RPMI8226 (cell line): ENCODE results near the gene LAMB2.
A peak's percentile ranks its signal among the peaks of the same experiment; 100 is the strongest.

ENCODE experiments used
- DNase-seq: peaks from one replicate; pipeline ENCODE4 v3.0.0-alpha.2; 2015

The LAMB2 gene

DNA sequence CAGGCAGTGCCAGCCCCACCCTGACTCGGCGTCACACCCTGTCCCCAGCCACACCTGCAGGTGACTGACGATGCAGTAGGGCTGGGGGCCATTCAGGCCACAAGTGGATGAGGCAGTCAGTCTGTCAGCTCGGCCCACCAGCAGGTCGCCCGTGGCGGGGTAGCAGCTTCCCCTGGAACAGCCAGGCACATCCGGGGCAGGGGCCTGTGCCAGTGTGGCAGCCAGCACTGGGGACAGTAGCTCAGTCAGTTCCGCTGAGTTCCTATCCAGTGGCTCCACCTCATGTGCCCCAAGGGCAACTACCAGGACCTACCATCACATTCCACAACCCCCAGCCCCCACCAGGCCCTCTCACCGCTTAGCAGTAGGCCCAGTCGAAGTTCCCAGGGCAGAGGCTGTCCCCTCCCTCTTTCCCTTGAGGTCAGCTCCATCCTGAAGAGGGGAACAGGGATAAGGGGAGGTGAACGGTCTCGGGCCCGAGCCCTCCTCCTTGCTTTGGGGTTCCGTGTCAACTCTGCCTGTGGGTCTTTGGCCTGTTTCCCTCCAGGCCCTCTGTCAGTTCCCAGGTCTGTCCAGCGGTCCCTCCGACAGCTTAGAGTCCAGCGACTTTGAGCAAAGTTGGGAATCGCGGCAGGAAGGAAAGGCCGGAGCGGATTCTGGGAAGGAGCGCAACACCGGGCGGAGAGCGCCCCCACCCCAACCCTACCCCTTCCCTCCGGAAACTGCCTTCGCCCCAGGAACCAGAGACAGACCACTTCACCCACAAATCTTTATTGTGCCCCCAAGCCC is at the start of gene LAMB2:
TSS of gene LAMB2 (minus strand) at position 614 of the 789 bp plus-strand sequence. CDS start at position 431, 183 bp downstream.
- no peak for DNase-seq

DNA sequence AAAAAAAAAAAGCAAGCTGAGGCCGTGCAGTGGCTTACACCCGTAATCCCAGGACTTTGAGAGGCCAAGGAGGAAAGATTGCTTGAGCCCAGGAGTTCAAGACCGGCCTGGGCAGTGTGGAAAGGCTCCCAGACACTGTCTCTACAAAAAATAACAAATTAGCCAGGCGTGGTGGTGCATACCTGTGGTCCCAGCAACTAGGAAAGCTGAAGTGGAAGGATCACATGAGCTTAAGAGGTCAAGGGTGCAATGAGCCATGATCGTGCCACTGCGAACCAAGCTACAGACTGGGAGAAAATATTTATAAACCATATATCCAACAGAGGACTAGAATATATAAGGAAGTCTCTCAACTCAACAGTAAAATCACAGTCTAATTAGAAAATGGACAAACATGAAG is 48.5 kb upstream of the LAMB2 start:
- DNase-seq, result no peak

DNA sequence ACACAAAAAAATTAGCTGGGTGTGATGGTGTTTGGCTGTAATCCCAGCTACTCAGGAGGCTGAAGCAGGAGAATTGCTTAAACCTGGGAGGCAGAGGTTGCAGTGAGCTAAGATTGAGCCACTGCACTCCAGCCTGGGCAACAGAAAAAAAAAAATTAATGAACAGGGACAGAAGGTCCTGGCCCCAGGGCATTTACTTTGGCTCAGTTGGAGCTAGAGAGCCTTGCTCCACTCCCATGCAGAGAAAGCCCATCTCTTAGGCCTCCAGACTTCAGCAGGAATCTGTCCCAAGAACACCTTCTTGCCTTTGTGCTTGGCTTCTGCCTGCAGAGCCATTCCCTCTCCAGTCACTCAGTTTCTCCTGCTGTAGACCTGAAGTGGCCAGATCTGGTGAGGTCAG is 47.3 kb upstream of the LAMB2 start:
- DNase-seq, result no peak

DNA sequence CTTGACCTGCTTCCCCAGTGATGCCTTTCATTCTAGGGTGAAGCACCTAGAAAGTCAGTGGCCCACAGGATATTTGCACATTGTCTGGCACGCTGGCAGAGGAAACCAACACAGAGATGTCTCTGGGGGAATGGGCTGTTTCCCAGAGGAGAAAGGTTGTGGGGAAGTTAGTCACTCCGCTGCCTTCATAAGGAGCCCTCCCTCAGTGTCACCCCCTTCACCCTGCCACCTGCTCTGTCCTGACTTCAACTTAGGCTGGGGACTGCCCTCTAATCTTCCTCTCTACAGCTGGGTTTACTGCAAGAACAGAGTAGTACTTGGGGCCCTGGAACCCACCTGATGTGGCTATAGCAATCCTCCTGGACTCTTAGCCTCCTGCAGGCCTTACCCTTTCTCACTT is 44.2 kb upstream of the LAMB2 start:
- DNase-seq, result no peak

DNA sequence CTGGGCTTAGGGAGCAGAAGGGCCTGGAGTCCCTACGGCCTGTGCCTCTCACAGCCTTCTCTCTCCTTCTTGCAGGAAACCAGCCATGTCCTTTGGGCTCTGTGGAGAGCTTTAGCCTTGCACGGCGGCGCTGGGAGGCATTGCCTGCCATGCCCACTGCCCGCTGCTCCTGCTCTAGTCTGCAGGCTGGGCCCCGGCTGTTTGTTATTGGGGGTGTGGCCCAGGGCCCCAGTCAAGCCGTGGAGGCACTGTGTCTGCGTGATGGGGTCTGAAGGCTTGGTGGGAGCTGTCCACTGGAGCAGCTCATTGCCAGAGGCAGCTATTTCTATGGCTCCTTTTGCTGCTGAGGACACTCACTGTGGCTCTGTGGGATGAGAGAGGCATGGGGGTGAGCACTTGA is 42.7 kb upstream of the LAMB2 start:
- no peak for DNase-seq

DNA sequence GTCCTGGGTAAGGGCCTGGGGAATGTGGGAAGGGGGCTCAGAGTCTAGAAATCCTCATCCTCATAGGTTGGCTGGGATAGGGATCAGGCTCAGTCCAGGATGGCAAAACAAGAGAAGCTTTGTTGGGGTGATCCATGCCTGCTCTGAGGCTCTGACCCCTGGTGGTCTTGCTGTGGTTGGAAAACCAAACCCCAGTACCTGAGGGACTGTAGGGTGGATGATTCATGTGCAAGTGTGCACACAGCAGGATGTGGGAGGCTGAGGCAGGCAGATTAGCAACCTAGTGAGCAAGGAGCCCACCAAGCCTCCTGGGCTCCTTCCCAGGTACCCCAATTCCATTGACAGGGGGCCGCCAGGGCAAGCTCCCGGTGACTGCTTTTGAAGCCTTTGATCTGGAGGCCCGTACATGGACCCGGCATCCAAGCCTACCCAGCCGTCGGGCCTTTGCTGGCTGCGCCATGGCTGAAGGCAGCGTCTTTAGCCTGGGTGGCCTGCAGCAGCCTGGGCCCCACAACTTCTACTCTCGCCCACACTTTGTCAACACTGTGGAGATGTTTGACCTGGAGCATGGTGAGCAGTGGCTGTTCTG is 41.6 kb upstream of the LAMB2 start:
- no peak for DNase-seq

DNA sequence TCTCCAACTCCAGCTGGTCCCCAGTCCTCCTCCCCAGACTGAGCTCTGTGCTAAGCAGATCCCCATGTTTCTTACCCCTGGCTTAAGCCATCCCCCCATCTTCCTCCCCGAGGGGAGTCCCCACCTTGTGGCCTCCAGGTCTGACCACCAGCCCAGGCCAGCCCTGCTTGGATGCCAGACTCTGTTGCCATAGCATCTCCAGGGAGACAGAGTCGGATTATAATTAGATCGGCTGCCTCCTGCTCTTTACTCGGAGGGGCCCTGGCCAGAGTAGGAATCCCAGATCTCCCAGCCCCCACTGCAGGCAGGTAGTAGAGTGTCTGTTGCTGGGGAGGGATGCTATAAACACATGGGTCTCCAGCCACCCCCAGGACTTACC is 40.9 kb upstream of the LAMB2 start:
- no peak for DNase-seq

DNA sequence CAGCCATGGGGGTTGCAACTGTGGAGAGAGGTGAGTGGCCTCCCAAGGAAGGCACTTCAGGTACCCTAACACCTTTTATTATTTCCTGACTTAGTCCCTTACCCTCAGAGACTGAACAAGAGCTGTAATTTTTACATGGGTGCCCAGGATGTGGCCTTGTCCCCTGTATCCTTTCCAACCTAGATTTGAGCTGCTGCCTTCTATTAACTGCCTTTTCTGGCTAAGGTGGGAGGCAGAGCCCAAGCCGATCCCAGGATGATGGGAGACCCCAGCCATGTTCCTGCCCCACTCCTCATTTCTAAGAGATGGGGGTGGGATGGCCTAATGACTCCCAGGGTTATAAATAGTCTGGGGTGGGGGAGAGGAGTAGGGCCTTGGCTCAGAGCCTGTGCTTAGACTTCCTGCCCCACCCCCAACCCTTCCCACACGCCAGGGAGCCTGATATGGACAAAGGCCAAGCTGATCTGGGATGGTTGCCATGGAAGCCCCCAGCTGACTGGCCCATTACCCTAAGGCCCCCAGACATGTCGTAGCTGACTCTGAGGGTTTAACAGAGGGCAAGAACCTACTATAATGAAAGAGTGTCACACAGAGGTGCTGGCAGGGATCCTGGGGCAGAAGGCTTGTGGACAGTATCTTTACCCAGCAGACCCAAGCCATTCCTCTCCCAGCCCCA is 40.4 kb upstream of the LAMB2 start:
- no peak for DNase-seq

DNA sequence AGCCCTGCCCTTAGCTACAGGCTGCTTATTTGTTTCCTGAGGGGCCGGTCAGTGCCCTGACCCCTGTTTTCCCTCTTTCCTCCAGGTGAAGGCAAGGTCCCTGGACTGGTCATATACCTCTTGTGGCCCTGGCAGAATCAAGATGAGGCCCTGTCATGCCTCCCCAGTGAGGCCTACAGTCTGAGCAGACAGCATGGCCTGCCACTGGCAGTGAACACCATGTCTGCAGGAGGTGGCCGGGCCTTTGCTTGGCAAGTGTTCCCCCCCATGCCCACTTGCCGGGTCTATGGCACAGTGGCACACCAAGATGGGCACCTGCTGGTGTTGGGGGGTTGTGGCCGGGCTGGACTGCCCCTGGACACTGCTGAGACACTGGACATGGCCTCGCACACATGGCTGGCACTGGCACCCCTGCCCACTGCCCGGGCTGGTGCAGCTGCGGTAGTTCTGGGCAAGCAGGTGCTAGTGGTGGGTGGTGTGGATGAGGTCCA is 39.7 kb upstream of the LAMB2 start:
- DNase-seq, result no peak

DNA sequence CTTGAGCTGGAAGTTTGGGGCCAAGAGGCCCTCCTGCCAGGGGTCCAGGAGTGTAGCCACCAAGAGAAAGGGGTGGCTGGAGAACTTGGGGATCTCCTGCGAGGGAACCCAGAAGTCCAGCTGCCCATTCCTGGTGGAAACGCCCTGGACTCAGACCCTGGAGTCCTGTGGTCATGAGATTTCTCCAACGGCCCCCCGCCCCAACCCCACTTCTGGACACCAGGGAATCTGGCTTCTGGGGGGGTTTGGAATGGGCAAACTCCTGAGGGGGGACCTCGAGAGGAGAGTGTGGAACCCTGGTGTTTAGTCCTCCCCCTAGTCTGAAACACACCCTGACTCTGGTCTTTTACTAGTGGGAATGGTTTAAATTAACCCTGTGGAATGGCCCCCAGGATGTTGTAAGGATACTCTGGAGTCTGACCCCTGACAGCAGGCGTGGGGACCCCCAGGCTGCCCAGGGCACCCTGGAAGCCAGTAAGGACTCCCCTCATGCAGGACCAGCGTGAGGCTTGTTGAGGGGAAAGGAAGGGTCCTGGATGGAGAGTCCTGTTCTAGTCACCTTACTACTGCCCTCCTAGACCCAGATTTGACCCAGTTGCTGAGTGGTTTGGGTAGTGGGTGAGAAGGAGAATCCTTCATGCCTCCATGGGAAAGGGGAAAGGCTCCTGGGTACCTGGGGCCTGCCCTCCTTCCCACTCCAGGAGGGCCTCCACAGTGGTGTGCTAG is 39.1 kb upstream of the LAMB2 start:
- DNase-seq, result no peak

DNA sequence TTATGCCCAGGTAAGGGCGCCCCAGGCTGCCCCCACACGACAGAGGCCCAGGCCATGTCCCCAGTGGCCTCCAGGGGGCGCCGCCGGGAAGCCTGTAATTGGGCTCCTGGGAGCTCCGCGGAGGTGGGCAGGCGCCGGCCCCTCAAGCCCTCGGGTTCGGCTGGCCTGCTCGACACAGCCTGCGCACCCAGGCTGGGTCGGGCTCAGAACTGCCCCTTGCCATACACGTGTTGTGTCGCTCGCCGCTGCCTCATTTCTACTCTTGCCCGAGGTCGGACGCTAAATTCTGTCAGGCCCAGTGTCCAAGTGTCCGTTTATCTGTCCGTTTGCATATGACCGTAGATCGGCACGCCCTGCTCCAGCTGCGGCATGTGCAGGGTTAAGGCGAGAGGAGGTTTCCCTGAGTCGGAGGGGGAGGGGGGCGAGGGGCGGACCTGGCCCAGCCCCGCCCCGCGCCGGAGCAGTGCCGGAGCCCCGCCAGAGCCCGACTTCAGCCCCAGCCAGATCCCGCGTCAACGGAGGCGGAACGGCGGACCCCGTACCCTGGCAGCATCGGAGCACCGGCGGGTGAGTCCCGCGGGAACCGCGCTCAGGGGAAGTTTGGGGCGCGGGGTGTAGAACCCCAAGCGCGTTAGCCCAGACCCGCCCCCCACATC is 38.4 kb upstream of the LAMB2 start, which contains the start of gene KLHDC8B:
TSS of gene KLHDC8B (plus strand) at position 480 of the 656 bp plus-strand sequence. CDS start 1,172 bp downstream, outside the sequence.
- peak; percentile 82 for DNase-seq

DNA sequence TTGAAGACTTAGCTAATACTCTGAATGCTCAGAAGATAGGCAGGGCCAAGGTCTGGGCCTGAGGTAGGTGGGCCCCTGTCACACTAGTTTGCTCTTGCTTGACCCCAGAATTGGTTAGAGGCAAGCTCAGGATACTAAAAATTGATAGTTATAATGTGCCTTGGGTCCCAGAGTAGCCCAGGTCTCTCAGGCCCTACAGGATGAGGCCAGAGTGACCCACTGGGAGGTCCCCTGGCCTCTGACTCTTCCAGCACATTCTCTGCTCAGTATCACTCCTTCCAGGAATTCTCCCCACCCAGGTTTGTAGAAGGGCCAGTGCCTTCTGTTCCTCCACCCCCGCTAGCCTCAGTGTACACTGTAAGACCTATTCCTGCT is 37.9 kb upstream of the LAMB2 start:
- DNase-seq, result no peak

DNA sequence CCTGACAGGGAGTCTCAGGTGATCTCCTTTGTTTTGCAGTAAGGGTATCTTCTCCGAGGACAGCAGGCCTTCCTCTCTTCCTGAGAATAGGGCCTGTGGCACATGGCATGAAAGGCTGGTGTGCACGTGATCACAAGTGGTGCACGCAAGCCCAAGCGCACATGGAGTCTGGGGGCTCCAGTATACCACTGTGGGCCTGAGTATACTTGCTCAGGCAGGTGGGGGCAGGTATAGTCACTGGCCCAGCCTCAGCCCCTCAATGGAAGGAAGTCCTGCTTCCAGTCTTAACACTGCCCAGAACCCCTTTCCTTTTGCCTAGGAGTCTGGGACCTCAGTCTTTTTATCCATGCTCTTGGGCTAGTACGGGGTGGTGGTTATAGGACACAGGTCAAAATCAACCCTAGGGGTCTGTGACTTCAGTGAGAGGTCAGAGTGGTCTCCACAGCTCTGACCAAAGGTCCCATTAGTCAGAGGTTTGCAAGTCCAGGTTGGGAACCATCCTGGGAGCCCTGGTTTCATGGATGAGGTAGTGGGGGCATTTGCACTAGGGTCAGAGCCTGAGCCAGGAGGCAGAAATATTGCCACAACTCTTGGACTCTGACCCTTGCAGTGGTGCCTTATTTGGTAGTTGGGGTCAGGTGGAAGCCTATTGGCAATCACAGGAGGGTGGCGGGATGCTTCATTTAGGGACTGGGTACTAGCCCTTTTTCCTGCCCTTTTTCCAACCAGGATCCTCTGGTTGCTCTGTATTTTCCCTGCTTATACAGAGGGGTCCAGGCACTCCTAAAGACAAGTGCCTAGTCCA is 34.1 kb upstream of the LAMB2 start:
- no peak for DNase-seq

DNA sequence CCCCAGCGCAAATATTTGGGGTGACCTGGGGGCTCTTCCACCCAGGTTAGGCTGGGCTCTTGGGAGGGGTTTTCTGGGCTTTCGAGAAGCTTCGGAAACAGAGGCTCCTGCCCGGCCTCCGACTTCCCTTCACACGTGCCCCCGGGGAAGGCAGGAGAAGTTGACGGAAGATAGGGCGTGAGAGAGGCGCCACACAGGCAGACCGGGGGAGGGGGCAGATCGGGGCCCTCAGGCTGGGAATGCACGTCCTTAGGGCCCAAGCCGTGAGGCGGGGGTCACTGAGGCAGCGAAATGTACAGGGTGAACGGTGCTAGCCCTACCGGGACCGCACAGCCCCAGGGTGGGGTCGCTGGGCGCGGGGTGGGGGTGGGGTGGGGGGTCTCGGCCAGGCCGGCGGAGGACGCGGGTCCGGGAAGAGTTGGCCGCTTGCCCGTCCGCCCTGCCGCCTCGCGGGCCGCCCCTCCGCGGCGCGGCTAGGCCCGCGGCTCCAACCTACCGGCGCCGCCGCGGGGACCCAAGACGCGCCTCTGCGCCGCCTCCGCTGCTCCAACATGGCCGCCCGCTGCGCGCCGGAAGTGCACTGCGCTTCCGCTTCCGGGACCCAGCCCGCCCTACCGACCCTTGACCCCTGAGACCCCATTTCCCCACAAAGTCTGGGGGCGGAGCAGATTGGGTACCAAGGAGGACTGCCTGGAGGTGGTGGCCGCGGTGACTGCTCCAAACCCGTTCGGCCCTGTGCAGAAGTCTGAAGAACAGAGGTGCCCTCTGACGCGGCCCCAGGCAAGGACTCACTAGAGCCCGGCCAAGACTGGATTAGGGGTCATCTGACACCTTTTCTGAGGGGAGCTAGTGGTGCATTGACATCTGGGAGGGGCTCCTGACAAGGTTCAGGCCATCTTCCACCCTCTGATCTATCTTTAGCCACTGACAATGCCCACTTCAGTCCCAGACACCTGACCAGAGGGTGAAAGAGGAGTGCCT is 33.2 kb upstream of the LAMB2 start, which contains the start of gene CCDC71:
TSS of gene CCDC71 (minus strand) at position 561 of the 981 bp plus-strand sequence. CDS start 2,123 bp downstream, outside the sequence.
- DNase-seq, result peak; percentile 81

DNA sequence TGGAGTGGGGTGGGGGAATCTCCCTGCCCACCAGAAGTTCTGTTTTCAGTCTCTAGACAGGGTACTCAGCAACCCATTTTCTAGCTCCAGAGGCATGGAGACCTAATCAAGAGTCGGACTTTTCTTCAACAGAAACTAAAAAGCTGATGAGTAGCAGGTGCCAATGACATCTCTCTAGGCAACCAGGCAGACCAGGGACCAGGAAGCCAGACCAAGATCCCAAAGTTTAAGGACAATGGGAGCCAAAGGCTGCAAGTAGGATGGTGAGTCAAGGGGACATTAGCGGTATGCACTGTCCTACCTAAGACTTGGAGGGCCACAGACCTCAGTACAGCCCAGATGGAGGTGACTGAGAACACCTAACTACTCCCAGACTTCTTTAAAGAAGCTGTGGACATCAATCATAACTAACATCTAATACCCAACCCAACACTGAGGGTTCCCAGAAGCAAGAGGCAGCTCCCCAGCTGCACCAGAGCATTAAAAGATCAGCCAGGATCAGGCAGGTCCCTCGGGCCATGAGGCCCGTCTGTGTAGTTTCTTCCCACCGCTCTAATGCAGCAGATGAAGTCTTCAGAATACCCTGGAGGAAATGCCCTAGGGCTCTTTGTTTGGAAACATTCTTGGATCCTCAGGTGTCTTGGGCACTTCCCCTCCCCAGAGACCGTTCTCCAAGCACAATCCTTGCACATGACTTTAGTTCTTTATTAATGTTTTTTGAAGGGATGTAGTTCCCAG is 32.3 kb upstream of the LAMB2 start:
- no peak for DNase-seq

DNA sequence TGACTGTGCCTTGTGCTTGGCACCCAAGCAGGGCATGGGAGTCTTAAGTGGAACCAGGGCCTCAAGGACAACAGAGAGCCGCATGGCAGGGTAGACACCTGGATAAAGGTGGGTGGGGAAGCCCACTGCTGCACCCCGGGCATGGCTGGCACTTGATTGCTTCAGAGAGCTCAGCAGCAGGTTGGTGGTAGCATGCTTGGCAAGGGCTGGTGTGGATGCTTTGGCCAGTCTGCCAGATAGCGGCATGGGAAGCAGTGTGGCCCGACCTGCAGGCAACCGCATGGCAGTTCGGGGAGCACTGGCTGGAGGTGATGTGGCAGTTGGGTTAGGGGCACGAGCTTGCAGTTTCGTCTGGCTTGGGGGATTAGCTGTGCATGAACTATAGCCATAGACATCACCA is 30.8 kb upstream of the LAMB2 start:
- DNase-seq, result no peak

DNA sequence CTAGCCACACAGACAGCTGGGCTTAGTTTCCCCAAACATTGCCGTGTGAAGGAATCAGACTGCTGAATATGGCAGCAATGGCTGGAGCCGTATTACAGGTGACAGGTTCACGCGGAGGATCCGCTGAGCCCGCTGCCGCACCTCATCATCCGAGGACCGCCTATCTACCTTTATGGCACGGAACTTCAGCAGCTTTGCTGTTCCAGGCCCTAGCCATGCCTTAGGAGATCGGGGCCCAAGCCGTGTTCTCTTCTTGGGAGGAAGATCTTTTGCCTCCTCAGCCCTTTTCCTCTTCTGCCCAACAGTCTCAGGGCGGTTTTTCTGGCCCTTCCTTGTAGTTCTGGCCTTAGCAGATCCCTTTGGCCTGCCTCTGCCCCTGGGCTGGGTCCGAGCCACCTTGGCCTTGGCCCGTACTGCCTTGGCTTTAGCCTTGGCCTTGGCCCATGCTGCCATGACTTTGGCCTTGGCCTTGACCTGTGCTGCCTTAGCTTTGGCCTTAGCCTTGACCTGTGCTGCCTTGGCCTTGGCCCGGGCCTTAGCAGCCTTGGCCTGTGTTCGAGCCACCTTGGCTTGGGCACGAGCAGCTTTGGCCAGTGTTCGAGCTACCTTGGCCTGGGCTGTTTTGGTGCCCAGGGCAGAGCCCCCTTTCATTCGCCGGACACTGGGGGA is 30.0 kb upstream of the LAMB2 start:
- no peak for DNase-seq

DNA sequence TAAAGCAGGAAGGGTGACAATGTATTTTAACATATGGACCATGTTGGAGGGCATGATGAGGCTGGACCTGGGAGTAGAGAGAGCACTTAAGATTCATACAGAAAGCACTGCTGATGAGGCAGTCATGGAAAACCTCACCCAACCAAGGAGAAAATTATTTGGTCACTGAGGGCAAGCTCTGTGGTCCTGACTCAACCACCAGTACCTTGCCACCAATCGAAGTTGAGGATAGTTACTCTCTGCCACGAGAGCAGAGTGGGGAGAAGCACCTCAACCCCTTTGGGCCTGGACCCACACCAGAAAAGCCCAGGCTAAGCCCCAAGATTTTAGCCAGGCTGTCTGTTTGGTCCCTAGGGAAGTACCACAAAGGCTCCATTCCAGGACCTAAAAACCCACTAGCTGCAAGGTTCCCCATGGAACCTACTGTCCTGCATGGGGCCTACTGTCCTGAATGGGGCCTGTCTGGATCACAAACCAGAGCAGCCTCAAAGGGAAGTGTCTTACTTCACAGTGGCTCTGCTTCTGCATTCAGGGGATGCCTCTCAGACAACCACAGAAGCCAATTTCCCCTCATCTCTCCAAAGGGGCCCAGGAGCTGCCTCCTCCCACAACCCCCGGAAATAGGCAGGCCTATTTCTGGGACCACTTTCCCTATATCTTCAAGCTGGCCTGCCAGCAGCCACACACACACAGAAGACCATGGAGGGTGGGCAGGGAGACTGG is 29.1 kb upstream of the LAMB2 start:
- DNase-seq, result no peak
